Peyer's patch (tissue), 4 donors: ENCODE results near the gene MIPOL1.

ENCODE experiments used
- POLR2A ChIP-seq, 2 donors: fragments of 450-650 bp; IDR thresholded peaks; one replicate each; pipeline ENCODE4 v1.5.1; 2017; ENCODE audit warnings: antibody characterized with exemption in 2 of 2, mild to moderate bottlenecking in 2 of 2, moderate library complexity in 2 of 2
- TF ChIP-seq, protein P1 (sequence below), 6 experiments: fragments of 450-650 bp in 4 of 6; fragments of 200-600 bp in 2 of 6; sonication (generic) in 1 of 6; IDR thresholded peaks; one replicate each; pipeline ENCODE4 v1.5.1; 2017 to 2019; ENCODE audit warnings: antibody characterized with exemption in 6 of 6, mild to moderate bottlenecking in 3 of 6, moderate library complexity in 1 of 6

DNA sequence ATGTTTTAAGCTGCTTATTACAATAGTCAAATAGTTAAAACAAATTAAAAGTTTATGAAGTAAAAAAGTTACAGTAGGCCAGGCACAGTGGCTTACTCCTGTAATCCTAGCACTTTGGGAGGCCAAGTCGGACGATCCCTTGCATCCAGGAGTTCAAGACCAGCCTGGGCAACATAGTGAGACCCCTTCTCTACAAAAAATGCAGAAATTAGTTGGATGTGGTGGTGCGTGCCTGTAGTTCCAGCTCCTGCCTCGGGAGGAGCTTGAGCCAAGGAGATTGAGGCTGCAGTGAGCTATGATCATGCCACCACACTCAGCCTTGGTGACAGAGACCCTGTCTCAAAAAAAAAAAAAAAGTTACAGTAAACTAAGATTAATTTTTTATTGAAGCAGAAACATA, 142.6 kb downstream of the MIPOL1 start:
- TF ChIP-seq, protein P1, sequence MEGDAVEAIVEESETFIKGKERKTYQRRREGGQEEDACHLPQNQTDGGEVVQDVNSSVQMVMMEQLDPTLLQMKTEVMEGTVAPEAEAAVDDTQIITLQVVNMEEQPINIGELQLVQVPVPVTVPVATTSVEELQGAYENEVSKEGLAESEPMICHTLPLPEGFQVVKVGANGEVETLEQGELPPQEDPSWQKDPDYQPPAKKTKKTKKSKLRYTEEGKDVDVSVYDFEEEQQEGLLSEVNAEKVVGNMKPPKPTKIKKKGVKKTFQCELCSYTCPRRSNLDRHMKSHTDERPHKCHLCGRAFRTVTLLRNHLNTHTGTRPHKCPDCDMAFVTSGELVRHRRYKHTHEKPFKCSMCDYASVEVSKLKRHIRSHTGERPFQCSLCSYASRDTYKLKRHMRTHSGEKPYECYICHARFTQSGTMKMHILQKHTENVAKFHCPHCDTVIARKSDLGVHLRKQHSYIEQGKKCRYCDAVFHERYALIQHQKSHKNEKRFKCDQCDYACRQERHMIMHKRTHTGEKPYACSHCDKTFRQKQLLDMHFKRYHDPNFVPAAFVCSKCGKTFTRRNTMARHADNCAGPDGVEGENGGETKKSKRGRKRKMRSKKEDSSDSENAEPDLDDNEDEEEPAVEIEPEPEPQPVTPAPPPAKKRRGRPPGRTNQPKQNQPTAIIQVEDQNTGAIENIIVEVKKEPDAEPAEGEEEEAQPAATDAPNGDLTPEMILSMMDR (IDR thresholded peaks at IDR 0.05), result no peak
- TF ChIP-seq POLR2A (IDR thresholded peaks at IDR 0.05), result no peak
